HG02885 (cell line): ENCODE data around the gene PPP1R3D.
"Not testable (repeated sequence)": the region's sequence is repeated elsewhere in the genome, so short reads cannot be mapped to it uniquely, and the experiment has no call there.

Source experiments
- ATAC-seq: cut with Tn5 transposase; IDR thresholded peaks from one replicate; pipeline ENCODE4 v1.9.1; 2021; ENCODE audit warnings: mild to moderate bottlenecking; ENCODE audit not compliant: unreplicated experiment, poor library complexity

Gene PPP1R3D

GRCh38 chr20:59925899-59926298 lies 14.2 kb downstream of the PPP1R3D start:
- ATAC-seq: no peak

GRCh38 chr20:59925359-59925758 lies 14.7 kb downstream of the PPP1R3D start:
- no peak for ATAC-seq

GRCh38 chr20:59923514-59923913 lies 16.6 kb downstream of the PPP1R3D start:
- ATAC-seq: no peak

DNA sequence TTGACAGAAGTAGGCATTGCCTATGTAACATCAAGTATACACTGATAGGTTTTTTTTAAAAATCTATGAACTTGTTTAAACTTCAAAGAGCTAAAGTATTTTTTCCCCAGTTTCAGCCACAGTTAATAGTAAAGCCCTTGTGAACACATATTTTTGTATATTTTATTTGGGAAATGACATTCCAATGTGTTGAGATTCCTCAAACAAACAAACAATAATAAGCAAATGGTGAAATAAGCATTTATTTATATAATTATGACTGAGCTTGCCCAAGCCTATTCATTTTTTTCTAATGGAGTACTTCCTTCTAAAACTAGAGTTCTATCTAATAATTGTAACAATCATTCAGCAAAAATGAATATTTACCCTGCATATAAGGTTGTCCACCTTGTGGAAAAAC lies 19.2 kb downstream of the PPP1R3D start:
- ATAC-seq: no peak

- ATAC-seq: no peak
Observed at GRCh38 chr20:59912609-59913008, 27.5 kb downstream of the PPP1R3D start.

DNA sequence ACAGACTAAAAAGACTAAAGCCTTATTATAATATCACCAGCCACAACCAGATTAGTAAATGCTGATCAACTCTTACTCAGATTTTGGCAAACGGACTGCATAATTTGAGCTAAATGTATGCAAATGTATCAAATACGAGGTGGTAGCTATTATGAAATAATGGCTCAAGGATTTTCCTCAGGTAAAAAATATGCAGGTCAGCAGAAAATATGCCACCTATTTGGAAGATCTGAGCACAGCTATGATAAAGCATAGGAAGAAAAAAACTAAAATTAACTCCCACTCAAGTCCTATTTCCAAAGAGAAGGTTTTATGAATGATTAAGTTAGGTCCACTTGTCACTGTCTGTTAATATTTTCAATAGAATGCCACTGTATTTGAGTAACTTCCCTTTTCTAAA lies 29.1 kb downstream of the PPP1R3D start:
- ATAC-seq: no peak

DNA sequence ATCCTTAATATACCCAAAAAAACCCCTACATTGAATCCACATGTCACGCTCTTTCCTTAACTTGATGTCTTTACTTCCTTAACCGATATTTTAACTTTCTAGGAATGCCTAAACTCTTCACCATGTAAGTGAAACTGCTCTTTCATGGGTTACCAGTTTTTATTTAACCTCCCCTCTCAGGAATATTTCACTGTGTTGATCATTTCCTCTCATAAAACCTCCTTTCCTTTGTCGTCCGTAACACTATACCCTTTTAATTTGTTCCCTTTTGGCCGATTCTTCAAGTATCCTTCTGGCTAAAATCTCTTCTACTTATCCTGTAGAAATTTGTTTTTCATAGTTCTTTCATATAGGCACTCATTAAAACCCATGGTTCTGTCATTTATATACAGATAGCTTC lies 31.2 kb downstream of the PPP1R3D start:
- ATAC-seq: no peak

GRCh38 chr20:59903621-59904020 lies 36.5 kb downstream of the PPP1R3D start:
- no peak for ATAC-seq

GRCh38 chr20:59902470-59902869 lies 37.6 kb downstream of the PPP1R3D start:
- ATAC-seq: no peak

- ATAC-seq: no peak
Observed at GRCh38 chr20:59895908-59896307, 44.2 kb downstream of the PPP1R3D start.

GRCh38 chr20:59891581-59891980 lies 48.5 kb downstream of the PPP1R3D start:
- no peak for ATAC-seq

DNA sequence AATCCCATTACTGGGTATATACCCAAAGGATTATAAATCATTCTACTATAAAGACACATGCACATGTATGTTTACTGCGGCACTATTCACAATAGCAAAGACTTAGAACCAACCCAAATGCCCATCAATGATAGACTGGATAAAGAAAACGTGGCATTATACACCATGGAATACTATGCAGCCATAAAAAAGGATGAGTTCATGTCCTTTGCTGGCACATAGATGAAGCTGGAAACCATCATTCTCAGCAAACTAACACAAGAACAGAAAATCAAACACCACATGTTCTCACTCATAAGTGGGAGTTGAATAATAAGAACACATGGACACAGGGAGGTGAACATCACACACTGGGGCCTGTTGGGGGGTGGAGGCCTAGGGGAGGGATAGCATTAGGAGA lies 50.1 kb downstream of the PPP1R3D start:
- not testable (repeated sequence) for ATAC-seq

- ATAC-seq: no peak
Observed at GRCh38 chr20:59888050-59888449, 52.1 kb downstream of the PPP1R3D start.
